Stimulated activated CD4-positive, alpha-beta T cell treated with anti-CD3 and anti-CD28 coated beads, TNF-alpha, amount 100 ng/mL, for 48 hours (primary cell): Measurements from ENCODE around the gene TXNIP.

Experiments used
- DNase-seq, 3 donors: peaks; one replicate each; pipeline ENCODE4 v3.0.0-alpha.2; 2020; ENCODE audit warnings: low read depth in 3 of 3

The TXNIP gene

GRCh38 chr1:145963265-145964019 is 32.9 kb downstream of the TXNIP start:
- DNase-seq = no peak

- DNase-seq = no peak
Measured at GRCh38 chr1:145962157-145963102, 33.9 kb downstream of the TXNIP start.

- DNase-seq = peak in 1 of 3 donors; percentile 55
Measured at GRCh38 chr1:145961425-145962156, 34.8 kb downstream of the TXNIP start.

- no peak for DNase-seq
Measured at GRCh38 chr1:145961109-145961424, 35.3 kb downstream of the TXNIP start.

GRCh38 chr1:145960468-145961108 is 35.8 kb downstream of the TXNIP start:
- no peak for DNase-seq

GRCh38 chr1:145959957-145960467 is 36.4 kb downstream of the TXNIP start:
- no peak for DNase-seq

- no peak for DNase-seq
Measured at GRCh38 chr1:145959333-145959732, 37.0 kb downstream of the TXNIP start.

- DNase-seq = no peak
Measured at GRCh38 chr1:145958734-145959133, 37.6 kb downstream of the TXNIP start.

GRCh38 chr1:145957443-145958319 is 38.7 kb downstream of the TXNIP start, which contains the start of gene LIX1L:
Gene LIX1L, minus strand, starts transcription at chr1:145958017. Its CDS starts 90 bp downstream, at chr1:145957927.
- DNase-seq = peak; percentile 91 to 96 (median 94)

- no peak for DNase-seq
Measured at GRCh38 chr1:145956781-145957442, 39.5 kb downstream of the TXNIP start.

- no peak for DNase-seq
Measured at GRCh38 chr1:145956361-145956760, 40.0 kb downstream of the TXNIP start.

GRCh38 chr1:145955436-145955835 is 40.9 kb downstream of the TXNIP start:
- no peak for DNase-seq

- no peak for DNase-seq
Measured at GRCh38 chr1:145953861-145954260, 42.5 kb downstream of the TXNIP start.

GRCh38 chr1:145952903-145953302 is 43.5 kb downstream of the TXNIP start:
- no peak for DNase-seq

- no peak for DNase-seq
Measured at GRCh38 chr1:145951526-145951925, 44.9 kb downstream of the TXNIP start.

GRCh38 chr1:145949219-145949618 is 47.2 kb downstream of the TXNIP start:
- DNase-seq = no peak

- DNase-seq = no peak
Measured at GRCh38 chr1:145947551-145947950, 48.8 kb downstream of the TXNIP start.

GRCh38 chr1:145946477-145946986 is 49.8 kb downstream of the TXNIP start:
- no peak for DNase-seq

- DNase-seq = no peak
Measured at GRCh38 chr1:145944532-145944931, 51.8 kb downstream of the TXNIP start.

- DNase-seq = no peak
Measured at GRCh38 chr1:145942871-145943270, 53.5 kb downstream of the TXNIP start.
